ENCODE measurements around the gene ZNF324.

The ZNF324 gene

GRCh38 chr19:58521651-58522050, 54.8 kb downstream of the ZNF324 start:
- DNase-seq (ENCODE audit: low read depth in 4 of 4, low spot score in 1 of 4) = no peak

- no peak for DNase-seq (ENCODE audit: low read depth in 4 of 4, low spot score in 1 of 4)
Measured at GRCh38 chr19:58522709-58523108, 55.8 kb downstream of the ZNF324 start.
